Vagina (tissue), 2 donors: ENCODE data around the gene ACSL6.

ENCODE experiments used
- CTCF ChIP-seq, 3 experiments: fragments of 450-650 bp in 2 of 3; fragments of 200-600 bp in 1 of 3; sonication (generic) in 1 of 3; IDR thresholded peaks; one replicate each; pipeline ENCODE4 v1.5.1; 2017 to 2019; ENCODE audit warnings: antibody characterized with exemption in 3 of 3, mild to moderate bottlenecking in 2 of 3, moderate library complexity in 2 of 3
- POLR2A ChIP-seq, 2 donors: fragments of 450-650 bp; IDR thresholded peaks; one replicate each; pipeline ENCODE4 v1.6.1; 2017; ENCODE audit warnings: antibody characterized with exemption in 2 of 2, mild to moderate bottlenecking in 2 of 2, moderate library complexity in 2 of 2
- POLR2AphosphoS5 ChIP-seq, 2 donors: sonication (generic); formaldehyde crosslinking; IDR thresholded peaks; one replicate each; pipeline ENCODE4 v1.9.0; 2017; ENCODE audit warnings: antibody characterized with exemption in 2 of 2, mild to moderate bottlenecking in 2 of 2, low read depth in 1 of 2; ENCODE audit not compliant: insufficient read depth in 1 of 2

- TF ChIP-seq CTCF (IDR thresholded peaks at IDR 0.05): no peak
- TF ChIP-seq POLR2A (IDR thresholded peaks at IDR 0.05): no peak
- no peak for TF ChIP-seq POLR2AphosphoS5 (IDR thresholded peaks at IDR 0.05; ENCODE audit: insufficient read depth in 1 of 2, low read depth in 1 of 2)
These were observed 38.1 kb upstream of the ACSL6 start for GRCh38 chr5:132049559-132049958.
